Activated CD8-positive, alpha-beta memory T cell treated with anti-CD3 and anti-CD28 coated beads, Interleukin-2, amount 50 U/mL, for 1 hour (primary cell): ENCODE results near the gene C2orf66.

Experiments used
- DNase-seq: peaks from one replicate; pipeline ENCODE4 v3.0.0-alpha.2; 2020; ENCODE audit errors: extremely low read depth

Gene C2orf66

GRCh38 chr2:196759378-196759706 is 49.8 kb downstream of the C2orf66 start:
- DNase-seq: no peak

- no peak for DNase-seq
Observed at GRCh38 chr2:196758474-196759377, 50.4 kb downstream of the C2orf66 start.
